Adrenal gland (tissue), 5 donors: ENCODE data around the gene ZNF467.

Source experiments
- CTCF ChIP-seq, 6 experiments: fragments of 450-650 bp in 4 of 6; fragments of 200-600 bp in 2 of 6; sonication (generic) in 1 of 6; IDR thresholded peaks; 1 replicate in 5 of 6; 2 replicates in 1 of 6; pipeline versions ENCODE4 v1.5.1 to v1.8.0; 2016 to 2021; ENCODE audit warnings: antibody characterized with exemption in 6 of 6, mild to moderate bottlenecking in 2 of 6, moderate library complexity in 1 of 6
- POLR2A ChIP-seq, 2 donors: fragments of 450-650 bp; IDR thresholded peaks; one replicate each; pipeline ENCODE4 v1.6.1; 2017; ENCODE audit warnings: antibody characterized with exemption in 2 of 2, mild to moderate bottlenecking in 2 of 2, moderate library complexity in 1 of 2
- donor health status: DM: no; HTN: no; CAD: no.

DNA sequence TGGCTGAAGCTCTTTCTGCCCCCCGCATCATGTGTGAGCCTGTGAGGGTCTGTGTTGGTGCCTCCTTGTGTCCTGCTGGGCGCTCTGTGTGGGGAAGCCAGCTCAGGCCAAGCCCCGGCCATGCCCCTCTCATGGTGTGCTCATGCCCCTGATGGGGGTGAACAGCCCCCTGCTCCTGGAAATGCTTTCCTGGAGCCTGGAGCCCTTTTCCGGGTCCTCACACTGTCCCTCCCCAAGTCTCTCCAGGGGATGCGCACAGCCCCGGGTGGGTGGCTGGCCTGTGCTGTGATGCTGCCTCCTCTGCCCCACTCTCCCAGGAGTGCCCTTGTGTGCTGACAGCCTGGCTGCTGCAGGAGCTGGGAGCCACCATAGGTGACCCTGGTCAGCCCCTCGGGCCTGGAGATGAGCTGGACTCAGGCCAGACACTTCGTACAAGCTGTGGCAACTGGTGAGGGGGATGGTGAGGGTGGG lies 43.9 kb upstream of the ZNF467 start:
- TF ChIP-seq CTCF (IDR thresholded peaks at IDR 0.05) (no peak), POLR2A (IDR thresholded peaks at IDR 0.05) (no peak)
